ENCODE measurements around the gene TBC1D22A.
A peak's percentile ranks its signal among the peaks of the same experiment; 100 is the strongest.
"Not testable (repeated sequence)": the region's sequence is repeated elsewhere in the genome, so short reads cannot be mapped to it uniquely, and the experiment has no call there.

The TBC1D22A gene

DNA sequence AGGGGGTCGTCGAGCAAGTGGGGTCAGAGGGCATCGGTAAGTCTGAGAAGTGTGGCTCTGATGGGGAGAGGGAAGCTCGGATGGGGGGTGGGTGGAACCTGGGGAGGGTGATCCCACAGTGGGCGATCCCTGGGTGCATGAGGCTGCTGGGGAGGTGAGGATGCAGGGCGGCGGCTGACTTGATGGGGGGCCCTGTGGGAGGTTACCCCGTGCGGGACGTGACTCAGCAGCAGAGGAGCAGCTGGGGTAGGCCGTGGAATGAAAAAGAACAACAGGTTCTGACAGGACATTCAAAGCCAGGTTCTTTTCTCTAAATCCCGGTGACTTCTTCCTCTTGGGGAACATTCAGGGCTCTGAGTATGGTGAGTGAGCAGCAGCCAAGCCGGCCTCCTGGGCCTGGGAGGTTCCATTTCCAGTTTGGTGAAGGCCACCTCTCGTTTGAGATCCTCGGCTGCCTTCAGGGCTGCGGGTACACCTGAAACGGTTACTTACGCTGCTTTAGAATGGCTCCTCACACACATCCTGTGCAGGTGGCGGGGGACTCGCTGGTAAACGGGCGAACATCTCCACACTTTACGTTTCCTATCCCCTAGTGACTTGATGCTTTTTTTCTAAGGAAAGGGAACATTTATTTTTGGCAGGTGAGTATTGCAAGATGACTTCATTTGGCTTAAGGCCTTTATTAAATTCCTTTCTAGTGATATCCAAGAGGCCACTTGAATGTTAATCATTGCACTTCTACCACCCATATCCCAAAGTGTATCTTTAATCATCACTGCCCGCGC is 278.2 kb downstream of the TBC1D22A start:
- no peak for DNase-seq

GRCh38 chr22:47041271-47042115 is 279.0 kb downstream of the TBC1D22A start:
- no peak for DNase-seq

GRCh38 chr22:47042116-47042825 is 279.8 kb downstream of the TBC1D22A start:
- no peak for DNase-seq

GRCh38 chr22:47042861-47043496 is 280.5 kb downstream of the TBC1D22A start:
- no peak for DNase-seq

DNA sequence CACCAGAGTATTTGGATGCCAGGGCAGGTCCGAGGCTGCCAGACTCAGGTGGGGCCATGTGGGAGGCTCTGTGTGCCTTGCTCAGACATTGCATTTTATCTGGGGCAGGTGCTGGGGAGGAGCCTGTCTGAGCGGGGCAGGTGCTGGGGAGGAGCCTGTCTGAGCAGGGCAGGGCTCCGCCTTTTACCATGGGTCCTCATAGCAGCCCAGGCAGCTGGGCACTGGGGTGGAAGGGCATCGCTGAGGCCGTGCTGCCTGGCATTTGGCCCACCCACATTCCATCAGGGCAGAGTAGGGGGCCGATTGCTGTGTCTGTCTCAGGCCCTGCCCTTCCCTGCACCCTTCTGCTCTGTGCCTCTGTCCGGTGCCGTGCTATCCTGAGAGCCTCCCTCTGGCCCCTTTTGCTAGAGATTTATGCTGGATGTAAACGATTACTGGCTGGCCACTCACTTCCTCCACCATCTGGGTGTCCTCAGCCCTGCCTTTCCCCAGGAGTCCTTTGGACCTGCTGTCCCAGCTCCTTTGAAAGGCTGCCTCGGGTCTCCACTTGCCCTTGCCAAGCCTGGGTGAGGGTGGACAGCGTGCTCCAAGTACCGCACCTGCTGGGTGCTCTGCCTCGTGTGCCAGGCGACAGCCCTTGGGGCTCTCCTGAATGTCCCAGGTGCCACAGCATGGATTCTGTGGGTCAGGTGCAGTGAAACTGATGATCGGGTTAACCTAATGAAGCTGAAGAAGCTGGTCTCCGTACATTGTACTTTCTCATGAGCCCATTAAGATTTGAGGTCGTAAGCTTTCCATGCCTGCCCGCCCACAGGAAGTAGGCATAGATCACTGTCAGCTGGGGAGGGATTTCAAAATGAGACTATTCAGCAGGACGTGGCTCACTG is 281.6 kb downstream of the TBC1D22A start:
- DNase-seq: peak; percentile 69

- DNase-seq: no peak
These were observed 282.5 kb downstream of the TBC1D22A start for GRCh38 chr22:47044722-47045535.

DNA sequence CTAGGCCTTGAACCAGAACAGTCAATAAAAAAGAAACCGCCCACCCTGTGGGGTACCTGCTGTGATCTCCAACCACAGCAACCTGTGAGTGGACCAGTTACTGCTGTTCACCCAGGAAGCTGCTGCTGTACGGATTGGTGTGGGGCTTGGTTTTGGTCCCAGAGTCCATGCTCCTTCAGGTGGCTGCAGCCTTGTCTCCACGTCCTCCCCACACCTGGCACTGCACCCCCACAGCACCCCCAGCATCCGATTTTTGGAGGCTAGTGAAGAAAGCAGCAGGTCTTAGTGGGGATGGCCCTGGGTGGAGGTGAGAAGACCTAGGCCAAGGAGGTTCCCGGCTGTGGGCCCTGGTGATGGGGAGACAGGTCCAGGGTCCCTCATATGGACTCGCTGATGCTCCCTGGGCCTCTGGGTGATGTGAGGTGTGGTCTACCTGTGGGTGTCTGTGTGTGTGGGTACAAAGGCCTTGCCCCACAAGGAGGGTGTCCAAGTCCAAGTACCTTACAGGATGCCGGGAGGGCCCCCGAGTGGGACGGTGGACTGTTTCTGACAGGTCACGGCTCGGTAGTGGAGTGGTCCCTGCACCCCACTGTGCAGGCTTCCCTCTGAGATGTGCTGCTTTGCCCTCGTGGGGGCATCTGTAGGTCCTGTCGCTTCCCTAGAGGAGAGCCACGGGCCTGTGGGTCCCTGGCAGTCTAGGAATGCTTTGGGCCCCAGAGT is 283.4 kb downstream of the TBC1D22A start:
- no peak for DNase-seq

- no peak for DNase-seq
These were observed 284.1 kb downstream of the TBC1D22A start for GRCh38 chr22:47046411-47047065.

DNA sequence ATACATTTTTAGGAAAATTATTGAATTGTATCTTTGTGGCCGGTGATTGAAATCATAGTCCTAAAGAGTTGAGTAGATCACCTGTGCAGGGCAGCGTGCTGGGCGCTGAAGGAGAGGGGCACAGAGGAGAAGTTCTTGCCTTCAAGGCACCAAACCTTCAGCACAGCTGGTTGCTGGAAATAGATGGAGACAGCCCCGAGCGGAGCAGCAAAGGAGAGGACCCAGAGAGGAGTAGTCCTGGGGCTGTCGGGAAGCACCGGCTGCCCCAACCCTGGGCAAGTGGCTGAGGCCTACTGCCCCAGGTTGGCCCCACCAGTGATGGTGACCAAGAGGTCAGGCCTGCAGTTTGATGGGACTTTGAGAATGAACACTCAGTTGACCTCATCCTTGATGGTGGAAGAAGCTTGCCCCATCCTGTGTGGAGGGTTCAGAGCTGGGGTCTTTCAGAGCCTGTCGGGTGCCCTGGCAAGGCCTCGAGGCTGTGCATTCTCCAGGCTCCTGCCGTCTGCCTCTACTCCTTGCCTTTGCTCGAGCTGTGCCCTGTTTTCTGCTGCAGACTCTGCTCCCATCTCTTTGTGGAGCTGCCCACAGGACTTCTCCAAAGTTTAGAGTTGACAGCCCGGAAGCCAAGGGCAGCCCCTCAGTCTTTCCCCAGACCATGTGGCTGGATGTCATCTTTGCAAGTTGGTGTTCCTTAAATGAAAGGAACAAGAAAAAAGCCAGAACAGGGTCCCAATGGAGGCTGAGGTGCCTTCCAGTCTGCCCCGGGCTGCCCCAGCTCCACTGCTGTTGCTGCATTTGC is 285.1 kb downstream of the TBC1D22A start:
- no peak for DNase-seq

- DNase-seq: no peak
These were observed 285.9 kb downstream of the TBC1D22A start for GRCh38 chr22:47048123-47049077.

GRCh38 chr22:47049078-47049624 is 286.7 kb downstream of the TBC1D22A start:
- DNase-seq: no peak

DNA sequence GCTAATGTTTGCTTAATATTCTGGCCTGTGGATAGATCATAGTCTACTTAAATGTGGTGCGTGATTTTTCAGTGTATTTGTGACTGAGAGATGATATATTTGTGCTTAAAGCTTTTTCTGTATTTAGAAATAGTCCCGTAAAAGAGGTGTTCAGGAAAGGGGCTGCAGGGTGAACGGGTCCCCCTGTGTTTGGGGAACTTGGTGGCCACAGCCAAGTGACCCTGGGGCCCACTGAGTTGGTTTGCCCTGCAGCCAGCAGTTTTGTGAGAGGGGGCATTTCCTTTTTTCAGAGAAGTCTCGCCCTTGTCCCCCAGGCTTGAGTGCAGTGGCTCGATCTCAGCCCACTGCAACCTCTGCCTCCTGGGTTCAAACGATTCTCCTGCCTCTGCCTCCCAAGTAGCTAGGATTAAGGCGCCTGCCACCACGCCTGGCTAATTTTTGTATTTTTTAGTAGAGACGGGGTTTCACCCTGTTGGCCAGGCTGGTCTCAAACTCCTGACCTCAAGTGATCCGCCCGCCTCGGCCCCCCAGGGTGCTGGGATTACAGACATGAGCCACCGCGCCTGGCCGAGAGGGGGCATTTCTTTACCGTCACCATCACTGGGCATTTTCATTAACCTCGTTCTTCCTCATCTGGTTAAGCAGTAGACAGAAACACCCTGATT is 287.4 kb downstream of the TBC1D22A start:
- not testable (repeated sequence) for DNase-seq

DNA sequence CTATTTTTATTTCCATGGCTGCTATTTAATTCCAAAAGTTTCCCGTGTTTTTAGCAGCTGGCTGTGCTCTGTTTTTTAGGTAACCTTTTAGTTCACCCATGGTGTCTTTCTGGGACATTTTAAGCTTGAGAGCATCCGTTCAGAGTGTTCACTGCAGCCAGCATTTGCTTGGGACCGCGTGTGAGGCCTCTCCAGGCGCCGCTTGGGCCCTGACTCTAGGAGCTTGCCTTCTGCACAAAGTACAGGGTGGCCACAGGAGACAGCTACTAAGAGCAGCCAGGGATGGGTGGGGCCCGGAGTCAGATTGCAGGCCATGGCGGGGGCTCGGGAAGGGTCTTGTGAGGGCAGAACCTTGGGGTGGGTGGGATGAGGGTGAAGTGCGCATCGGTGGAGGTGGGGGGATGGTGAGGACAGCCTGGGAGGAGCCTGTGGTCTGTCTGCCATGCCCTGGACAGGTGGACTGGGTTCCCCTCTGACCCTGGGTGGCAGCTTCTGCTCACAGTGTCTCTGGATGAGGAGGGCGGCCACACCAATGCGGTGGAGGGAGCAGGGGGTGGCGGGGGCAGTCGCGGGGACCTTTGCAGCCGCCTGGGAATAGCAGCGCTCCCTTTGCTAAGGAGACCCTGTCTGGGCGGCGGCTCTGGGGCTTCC is 288.1 kb downstream of the TBC1D22A start:
- no peak for DNase-seq

DNA sequence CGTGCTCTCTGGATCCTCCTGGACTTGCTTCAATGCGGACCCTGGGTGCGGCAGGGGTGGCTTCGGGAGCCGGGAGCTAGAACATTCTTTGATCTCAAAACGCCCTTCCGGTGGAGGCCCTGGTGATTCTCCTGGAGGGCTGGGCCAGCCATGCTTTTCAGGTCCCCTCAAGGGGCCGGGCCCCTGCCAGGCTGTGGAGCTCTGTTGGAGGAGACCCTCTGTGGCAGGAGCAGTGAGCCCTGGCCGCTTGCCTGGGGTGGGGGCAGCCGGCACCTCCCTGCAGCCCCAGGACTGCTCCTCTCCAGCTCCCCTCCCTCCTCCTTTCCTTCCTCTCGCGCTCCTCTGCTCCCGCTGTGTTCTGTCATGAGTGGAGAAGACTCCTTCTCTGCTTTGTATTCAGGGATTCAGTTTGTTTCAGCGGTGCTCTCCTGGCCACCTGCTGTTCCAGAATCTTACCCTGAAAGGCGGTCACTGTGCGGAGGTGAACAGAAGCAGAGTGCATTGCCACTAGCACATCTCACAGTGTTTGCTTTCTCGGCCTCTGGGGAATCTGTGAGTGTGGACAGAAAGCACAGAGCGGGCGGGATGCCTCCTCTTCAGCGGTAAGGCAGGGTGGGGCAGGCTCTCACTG is 289.1 kb downstream of the TBC1D22A start:
- no peak for DNase-seq

DNA sequence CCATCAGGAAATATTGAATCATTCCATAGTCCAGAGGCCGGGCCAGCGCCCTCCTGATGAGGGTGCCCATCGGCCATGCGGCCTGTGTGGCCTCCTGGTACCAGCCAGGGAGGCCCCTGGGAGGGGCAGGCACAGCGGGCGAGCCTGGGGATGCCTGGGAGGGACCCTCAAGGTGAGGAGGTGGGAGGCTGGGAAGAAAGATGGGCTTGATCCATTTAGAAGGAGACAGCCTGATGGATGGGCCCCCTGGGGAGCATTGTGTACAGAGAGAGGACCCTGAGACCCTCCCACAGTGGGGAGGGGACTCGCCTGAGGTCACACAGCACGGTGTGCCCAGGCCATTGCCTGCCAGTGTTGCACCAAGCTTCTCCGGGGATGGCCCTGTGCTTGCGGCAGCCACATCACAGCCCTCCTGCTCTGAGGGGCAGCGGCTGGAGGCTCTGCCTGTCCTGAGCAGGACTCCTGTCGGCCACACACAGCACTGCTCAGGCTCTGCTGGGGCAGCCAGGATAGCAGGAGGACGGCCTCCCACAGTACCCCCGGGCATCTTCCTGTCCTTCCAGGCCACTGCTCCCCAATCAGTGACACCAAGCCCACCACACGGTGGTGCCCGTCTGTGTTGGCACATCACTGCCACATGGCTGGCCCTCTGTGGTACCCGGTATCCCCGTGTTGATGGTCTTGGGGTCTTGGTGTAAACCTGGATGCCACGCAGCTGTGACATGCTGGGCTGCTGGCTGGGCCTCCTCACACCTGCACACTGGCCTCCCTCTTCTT is 290.0 kb downstream of the TBC1D22A start:
- DNase-seq: no peak
